ENCODE results near the gene PGK2. TPM values are rescaled to one million over a fixed set of nuclear protein-coding genes. Genes with fewer than 3 reads are reported as not detected.

PGK2 gene
- total RNA-seq, 1 donor from 2014 or later = not detected

DNA sequence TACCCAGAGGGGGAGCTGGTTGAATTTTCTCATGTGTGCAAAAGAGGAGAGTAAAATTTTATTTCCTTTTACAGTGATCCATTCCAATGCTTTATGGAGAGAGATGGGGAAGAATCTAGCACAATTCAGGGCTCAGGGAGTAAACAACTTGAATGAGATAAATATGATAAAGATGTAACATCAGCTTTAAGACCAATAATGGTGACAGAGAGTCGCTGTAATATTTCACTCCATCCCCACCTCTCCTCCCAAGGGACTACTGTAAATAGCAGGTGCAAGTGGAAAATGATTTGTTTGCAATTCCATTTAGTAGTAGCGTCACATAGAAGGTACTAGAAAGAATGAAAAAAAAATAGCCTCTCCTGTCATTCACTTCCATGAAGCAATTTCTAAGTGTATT is 47.7 kb downstream of the PGK2 start:
- Mint-ChIP-seq H3K9me3 (no peaks in the 10 kb centered on the region), H3K27ac (no peak overlapping the region), H3K27me3 (ENCODE audit: low read depth) (peaks cover 5% of the 10 kb centered on the region), H3K4me3 (no peak overlapping the region), H3K4me1 (peaks cover 19% of the 10 kb centered on the region), H3K36me3 (no peaks in the 10 kb centered on the region)
- TF ChIP-seq, protein P1, sequence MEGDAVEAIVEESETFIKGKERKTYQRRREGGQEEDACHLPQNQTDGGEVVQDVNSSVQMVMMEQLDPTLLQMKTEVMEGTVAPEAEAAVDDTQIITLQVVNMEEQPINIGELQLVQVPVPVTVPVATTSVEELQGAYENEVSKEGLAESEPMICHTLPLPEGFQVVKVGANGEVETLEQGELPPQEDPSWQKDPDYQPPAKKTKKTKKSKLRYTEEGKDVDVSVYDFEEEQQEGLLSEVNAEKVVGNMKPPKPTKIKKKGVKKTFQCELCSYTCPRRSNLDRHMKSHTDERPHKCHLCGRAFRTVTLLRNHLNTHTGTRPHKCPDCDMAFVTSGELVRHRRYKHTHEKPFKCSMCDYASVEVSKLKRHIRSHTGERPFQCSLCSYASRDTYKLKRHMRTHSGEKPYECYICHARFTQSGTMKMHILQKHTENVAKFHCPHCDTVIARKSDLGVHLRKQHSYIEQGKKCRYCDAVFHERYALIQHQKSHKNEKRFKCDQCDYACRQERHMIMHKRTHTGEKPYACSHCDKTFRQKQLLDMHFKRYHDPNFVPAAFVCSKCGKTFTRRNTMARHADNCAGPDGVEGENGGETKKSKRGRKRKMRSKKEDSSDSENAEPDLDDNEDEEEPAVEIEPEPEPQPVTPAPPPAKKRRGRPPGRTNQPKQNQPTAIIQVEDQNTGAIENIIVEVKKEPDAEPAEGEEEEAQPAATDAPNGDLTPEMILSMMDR (IDR thresholded peaks at IDR 0.05; ENCODE audit: unreplicated experiment) = no peak
- no peak for DNase-seq (ENCODE audit: low spot score in 2 of 2, unreplicated experiment in 2 of 2)

DNA sequence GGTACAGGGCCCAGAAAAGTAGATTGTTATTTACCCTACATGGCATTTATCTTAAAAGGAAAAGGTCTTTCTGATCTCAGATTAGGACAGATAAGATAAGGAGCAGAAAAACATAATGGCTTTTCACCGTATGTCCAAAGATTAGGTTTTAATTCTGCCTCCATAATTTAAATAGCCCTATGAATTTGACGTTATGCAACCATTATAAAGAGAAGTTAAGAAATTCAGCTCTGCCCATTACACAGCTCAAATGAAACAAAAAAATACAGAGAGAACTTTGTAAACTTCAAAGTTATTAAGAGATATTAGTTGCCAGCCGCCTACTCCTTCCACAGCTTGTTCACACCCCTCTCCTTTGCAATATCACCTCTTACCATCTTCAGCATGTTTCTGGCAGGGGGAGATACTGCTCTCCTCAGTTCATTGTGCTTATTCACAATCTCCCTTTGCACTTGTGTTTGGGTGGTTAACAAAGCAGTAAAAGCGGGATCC is 51.0 kb downstream of the PGK2 start:
- Mint-ChIP-seq H3K4me3 (no peak overlapping the region), H3K27me3 (ENCODE audit: low read depth) (peaks cover 5% of the 10 kb centered on the region), H3K36me3 (no peaks in the 10 kb centered on the region), H3K9me3 (no peaks in the 10 kb centered on the region), H3K27ac (no peak overlapping the region), H3K4me1 (peaks cover 22% of the 10 kb centered on the region)
- TF ChIP-seq, protein P1 (IDR thresholded peaks at IDR 0.05; ENCODE audit: unreplicated experiment) = no peak
- no peak for DNase-seq (ENCODE audit: low spot score in 2 of 2, unreplicated experiment in 2 of 2)

Other genes starting within 250 kb of the PGK2 start
- 6.0 to 8.2 TPM (median 6.5 TPM) in 3 replicates for gene C6orf141, start 236.6 kb downstream of the PGK2 start, total RNA-seq
- not detected in 3 replicates for gene RHAG, start 150.4 kb downstream of the PGK2 start, total RNA-seq
- gene CRISP2, start 73.7 kb downstream of the PGK2 start, total RNA-seq = not detected in 3 replicates
- gene CRISP3, start 42.9 kb downstream of the PGK2 start, total RNA-seq = 0.66 to 1.2 TPM (median 0.85 TPM) in 3 replicates
- not detected in 3 replicates for gene CRISP1, start 79.2 kb upstream of the PGK2 start, total RNA-seq
- gene DEFB114, start 176.9 kb upstream of the PGK2 start, total RNA-seq = not detected in 3 replicates
- not detected in 3 replicates for gene DEFB113, start 182.3 kb upstream of the PGK2 start, total RNA-seq
- gene DEFB110, start 234.7 kb upstream of the PGK2 start, total RNA-seq = not detected in 3 replicates

All from mesothelial cell of epicardium (in vitro differentiated cells).